HepG2 (cell line): ENCODE measurements around the gene TNXB. TPM values are rescaled to one million over a fixed set of nuclear protein-coding genes. Genes with fewer than 3 reads are reported as not detected.

Source experiments
- ASH2L ChIP-seq: fragments of 300-600, 200-600 bp; sonication (generic); IDR thresholded peaks from 2 replicates; pipeline ENCODE4 v1.7.0; 2017; ENCODE audit warnings: low read depth, mild to moderate bottlenecking, moderate library complexity, mixed read lengths, low read length; ENCODE audit not compliant: insufficient read length
- CENPT ChIP-seq: sonication (generic); formaldehyde crosslinking; IDR thresholded peaks from 2 replicates; pipeline ENCODE4 v1.8.0; 2022; ENCODE audit warnings: low read depth, mild to moderate bottlenecking, moderate library complexity, missing genetic modification reagents
- EEA1 ChIP-seq: sonication (generic); formaldehyde crosslinking; IDR thresholded peaks from 2 replicates; pipeline ENCODE4 v1.5.1; 2020; ENCODE audit warnings: mild to moderate bottlenecking, missing genetic modification reagents, borderline replicate concordance
- FOXK1 ChIP-seq: sonication (generic); formaldehyde crosslinking; IDR thresholded peaks from 2 replicates; pipeline ENCODE4 v1.4.0; 2020; ENCODE audit warnings: low read depth, missing genetic modification reagents, borderline replicate concordance
- GZF1 ChIP-seq: sonication (generic); formaldehyde crosslinking; IDR thresholded peaks from 2 replicates; pipeline ENCODE4 v1.5.1; 2020; ENCODE audit warnings: mild to moderate bottlenecking, missing genetic modification reagents
- HNF4G ChIP-seq, 2 experiments: sonication (generic) in 1 of 2; formaldehyde crosslinking in 1 of 2; IDR thresholded peaks; 2 replicates each; pipeline versions ENCODE4 v1.4.0 to v1.6.1; 2011 to 2020; ENCODE audit warnings: borderline replicate concordance in 2 of 2, low read depth in 2 of 2, mild to moderate bottlenecking in 2 of 2, low read length in 1 of 2, missing genetic modification reagents in 1 of 2, moderate library complexity in 1 of 2
- MAFF ChIP-seq: IDR thresholded peaks from 2 replicates; pipeline ENCODE4 v1.6.1; 2011; ENCODE audit warnings: low read depth, low read length, improper control_type of control experiment
- RBFOX2 ChIP-seq: fragments of 200-400 bp; formaldehyde crosslinking; IDR thresholded peaks from 2 replicates; pipeline ENCODE4 v1.6.1; 2017; ENCODE audit warnings: low read depth, mild to moderate bottlenecking, low read length
- SPEN ChIP-seq: sonication (generic); formaldehyde crosslinking; IDR thresholded peaks from 2 replicates; pipeline ENCODE4 v1.5.1; 2020; ENCODE audit warnings: low read depth, mild to moderate bottlenecking, missing genetic modification reagents
- ZC3H4 ChIP-seq: sonication (generic); formaldehyde crosslinking; IDR thresholded peaks from 2 replicates; pipeline ENCODE4 v1.4.0; 2020; ENCODE audit warnings: missing genetic modification reagents, borderline replicate concordance
- ZMAT3 ChIP-seq: sonication (generic); formaldehyde crosslinking; conservative IDR thresholded peaks from 2 replicates; pipeline ENCODE4 v1.7.0; 2021; ENCODE audit warnings: missing genetic modification reagents
- ZNF136 ChIP-seq: sonication (generic); formaldehyde crosslinking; IDR thresholded peaks from 2 replicates; pipeline ENCODE4 v1.8.1; 2022; ENCODE audit warnings: low read depth, mild to moderate bottlenecking, moderate library complexity, missing genetic modification reagents
- ZNF292 ChIP-seq: sonication (generic); formaldehyde crosslinking; IDR thresholded peaks from 2 replicates; pipeline ENCODE4 v1.8.1; 2022; ENCODE audit warnings: mild to moderate bottlenecking, low read depth, missing genetic modification reagents, borderline replicate concordance
- ZNF441 ChIP-seq: sonication (generic); formaldehyde crosslinking; IDR thresholded peaks from 2 replicates; pipeline ENCODE4 v1.7.0; 2021; ENCODE audit warnings: missing genetic modification reagents, borderline replicate concordance
- polyA plus RNA-seq, 8 experiments: library from polyadenylated mRNA; depleted of rRNA in 3 of 8; stranded (reverse) in 7 of 8; unstranded in 1 of 8; fragments of >200 nt; fragmentation: Illumina TruSeq in 4 of 8; extraction: Trizol in 4 of 8; gene quantifications; 2 replicates each; pipeline versions ENCODE4 v1.2.1 to v1.2.3, GENCODE V29; 2011 to 2016; ENCODE audit warnings: low read depth in 4 of 8, missing spikeins in 1 of 8, mixed read lengths in 1 of 8; ENCODE audit not compliant: insufficient read depth in 1 of 8
- total RNA-seq, 5 experiments: library from RNA; depleted of rRNA; stranded (reverse); fragments of >200 nt; fragmentation: Illumina TruSeq; extraction: Trizol; gene quantifications; 2 replicates each; pipeline ENCODE4 v1.2.3, GENCODE V29; 2016; ENCODE audit warnings: low read depth in 1 of 5
- TF ChIP-seq, protein P1 (sequence below), 2 experiments: sonication (generic) in 1 of 2; formaldehyde crosslinking in 1 of 2; IDR thresholded peaks; 2 replicates each; pipeline versions ENCODE4 v1.4.0 to v1.6.1; 2018 to 2020; ENCODE audit warnings: missing genetic modification reagents in 2 of 2, borderline replicate concordance in 1 of 2, low read depth in 1 of 2, mild to moderate bottlenecking in 1 of 2, missing biosample characterization in 1 of 2
- TF ChIP-seq, protein P2 (sequence below): sonication (generic); formaldehyde crosslinking; IDR thresholded peaks from 2 replicates; pipeline ENCODE4 v1.5.1; 2020; ENCODE audit warnings: missing genetic modification reagents, mild to moderate bottlenecking, borderline replicate concordance
- TF ChIP-seq, protein P3 (sequence below): sonication (generic); formaldehyde crosslinking; IDR thresholded peaks from 2 replicates; pipeline ENCODE4 v1.5.1; 2020; ENCODE audit warnings: mild to moderate bottlenecking, missing genetic modification reagents

Gene TNXB
- total and polyA plus RNA-seq, 2 of the 13 experiments (the other 11 are each of a cell fraction or from before 2014, with no cell fraction given): 1.6 to 2.7 TPM

DNA sequence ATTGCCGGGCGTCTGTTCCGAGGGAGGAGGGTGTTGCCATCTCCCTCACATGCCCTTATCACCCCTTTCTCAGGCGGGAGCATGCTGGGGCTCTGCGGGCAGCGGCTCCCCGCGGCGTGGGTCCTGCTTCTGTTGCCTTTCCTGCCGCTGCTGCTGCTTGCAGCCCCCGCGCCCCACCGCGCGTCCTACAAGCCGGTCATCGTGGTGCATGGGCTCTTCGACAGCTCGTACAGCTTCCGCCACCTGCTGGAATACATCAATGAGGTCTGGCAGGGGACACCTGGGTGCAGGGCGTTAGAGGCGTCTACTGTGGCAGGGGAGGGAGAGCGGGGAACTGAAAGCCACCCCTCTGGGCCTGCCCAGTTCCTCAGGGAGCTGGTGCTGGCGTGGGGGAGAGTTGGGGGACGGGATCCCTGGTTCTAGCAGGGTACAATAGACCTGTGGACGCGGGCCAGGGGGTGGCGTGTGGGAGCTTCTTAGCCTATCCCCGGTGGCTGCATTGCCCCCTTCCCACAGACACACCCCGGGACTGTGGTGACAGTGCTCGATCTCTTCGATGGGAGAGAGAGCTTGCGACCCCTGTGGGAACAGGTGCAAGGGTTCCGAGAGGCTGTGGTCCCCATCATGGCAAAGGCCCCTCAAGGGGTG is 45.5 kb upstream of the TNXB start (continued):
- TF ChIP-seq HNF4G (IDR thresholded peaks at IDR 0.05; ENCODE audit: borderline replicate concordance, low read depth, low read length) (no peak), HNF4G (CRISPR knock-in tag; IDR thresholded peaks at IDR 0.05; ENCODE audit: borderline replicate concordance, low read depth) (no peak), ZC3H4 (CRISPR knock-in tag) (no peak), RBFOX2 (peak; percentile 71), GZF1 (peak; percentile 92; the same call in 1 of the 2 replicates), MAFF (no peak), ZNF292 (CRISPR knock-in tag) (peak; percentile 83; the same call in 1 of the 2 replicates), EEA1 (CRISPR knock-in tag) (0 out of 2 replicates have a peak, but pooled peaks have one; percentile 6), ZMAT3 (CRISPR knock-in tag) (no peak; the same call in 1 of the 2 replicates), CENPT (0 out of 2 replicates have a peak, but pooled peaks have one; percentile 9), ASH2L (no peak), ZNF136 (CRISPR knock-in tag) (no peak), ZNF441 (0 out of 2 replicates have a peak, but pooled peaks have one; percentile 10), FOXK1 (CRISPR knock-in tag) (peak; percentile 67; the same call in 1 of the 2 replicates), SPEN (0 out of 2 replicates have a peak, but pooled peaks have one; percentile 8)
- TF ChIP-seq, protein P1, sequence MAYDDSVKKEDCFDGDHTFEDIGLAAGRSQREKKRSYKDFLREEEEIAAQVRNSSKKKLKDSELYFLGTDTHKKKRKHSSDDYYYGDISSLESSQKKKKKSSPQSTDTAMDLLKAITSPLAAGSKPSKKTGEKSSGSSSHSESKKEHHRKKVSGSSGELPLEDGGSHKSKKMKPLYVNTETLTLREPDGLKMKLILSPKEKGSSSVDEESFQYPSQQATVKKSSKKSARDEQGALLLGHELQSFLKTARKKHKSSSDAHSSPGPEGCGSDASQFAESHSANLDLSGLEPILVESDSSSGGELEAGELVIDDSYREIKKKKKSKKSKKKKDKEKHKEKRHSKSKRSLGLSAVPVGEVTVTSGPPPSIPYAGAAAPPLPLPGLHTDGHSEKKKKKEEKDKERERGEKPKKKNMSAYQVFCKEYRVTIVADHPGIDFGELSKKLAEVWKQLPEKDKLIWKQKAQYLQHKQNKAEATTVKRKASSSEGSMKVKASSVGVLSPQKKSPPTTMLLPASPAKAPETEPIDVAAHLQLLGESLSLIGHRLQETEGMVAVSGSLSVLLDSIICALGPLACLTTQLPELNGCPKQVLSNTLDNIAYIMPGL (CRISPR knock-in tag; IDR thresholded peaks at IDR 0.05; ENCODE audit: borderline replicate concordance in 1 of 2, low read depth in 1 of 2): peak; percentile 82 to 97
- TF ChIP-seq, protein P2, sequence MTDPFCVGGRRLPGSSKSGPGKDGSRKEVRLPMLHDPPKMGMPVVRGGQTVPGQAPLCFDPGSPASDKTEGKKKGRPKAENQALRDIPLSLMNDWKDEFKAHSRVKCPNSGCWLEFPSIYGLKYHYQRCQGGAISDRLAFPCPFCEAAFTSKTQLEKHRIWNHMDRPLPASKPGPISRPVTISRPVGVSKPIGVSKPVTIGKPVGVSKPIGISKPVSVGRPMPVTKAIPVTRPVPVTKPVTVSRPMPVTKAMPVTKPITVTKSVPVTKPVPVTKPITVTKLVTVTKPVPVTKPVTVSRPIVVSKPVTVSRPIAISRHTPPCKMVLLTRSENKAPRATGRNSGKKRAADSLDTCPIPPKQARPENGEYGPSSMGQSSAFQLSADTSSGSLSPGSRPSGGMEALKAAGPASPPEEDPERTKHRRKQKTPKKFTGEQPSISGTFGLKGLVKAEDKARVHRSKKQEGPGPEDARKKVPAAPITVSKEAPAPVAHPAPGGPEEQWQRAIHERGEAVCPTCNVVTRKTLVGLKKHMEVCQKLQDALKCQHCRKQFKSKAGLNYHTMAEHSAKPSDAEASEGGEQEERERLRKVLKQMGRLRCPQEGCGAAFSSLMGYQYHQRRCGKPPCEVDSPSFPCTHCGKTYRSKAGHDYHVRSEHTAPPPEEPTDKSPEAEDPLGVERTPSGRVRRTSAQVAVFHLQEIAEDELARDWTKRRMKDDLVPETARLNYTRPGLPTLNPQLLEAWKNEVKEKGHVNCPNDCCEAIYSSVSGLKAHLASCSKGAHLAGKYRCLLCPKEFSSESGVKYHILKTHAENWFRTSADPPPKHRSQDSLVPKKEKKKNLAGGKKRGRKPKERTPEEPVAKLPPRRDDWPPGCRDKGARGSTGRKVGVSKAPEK (CRISPR knock-in tag): peak; percentile 77; the same call in 1 of the 2 replicates
- TF ChIP-seq, protein P3, sequence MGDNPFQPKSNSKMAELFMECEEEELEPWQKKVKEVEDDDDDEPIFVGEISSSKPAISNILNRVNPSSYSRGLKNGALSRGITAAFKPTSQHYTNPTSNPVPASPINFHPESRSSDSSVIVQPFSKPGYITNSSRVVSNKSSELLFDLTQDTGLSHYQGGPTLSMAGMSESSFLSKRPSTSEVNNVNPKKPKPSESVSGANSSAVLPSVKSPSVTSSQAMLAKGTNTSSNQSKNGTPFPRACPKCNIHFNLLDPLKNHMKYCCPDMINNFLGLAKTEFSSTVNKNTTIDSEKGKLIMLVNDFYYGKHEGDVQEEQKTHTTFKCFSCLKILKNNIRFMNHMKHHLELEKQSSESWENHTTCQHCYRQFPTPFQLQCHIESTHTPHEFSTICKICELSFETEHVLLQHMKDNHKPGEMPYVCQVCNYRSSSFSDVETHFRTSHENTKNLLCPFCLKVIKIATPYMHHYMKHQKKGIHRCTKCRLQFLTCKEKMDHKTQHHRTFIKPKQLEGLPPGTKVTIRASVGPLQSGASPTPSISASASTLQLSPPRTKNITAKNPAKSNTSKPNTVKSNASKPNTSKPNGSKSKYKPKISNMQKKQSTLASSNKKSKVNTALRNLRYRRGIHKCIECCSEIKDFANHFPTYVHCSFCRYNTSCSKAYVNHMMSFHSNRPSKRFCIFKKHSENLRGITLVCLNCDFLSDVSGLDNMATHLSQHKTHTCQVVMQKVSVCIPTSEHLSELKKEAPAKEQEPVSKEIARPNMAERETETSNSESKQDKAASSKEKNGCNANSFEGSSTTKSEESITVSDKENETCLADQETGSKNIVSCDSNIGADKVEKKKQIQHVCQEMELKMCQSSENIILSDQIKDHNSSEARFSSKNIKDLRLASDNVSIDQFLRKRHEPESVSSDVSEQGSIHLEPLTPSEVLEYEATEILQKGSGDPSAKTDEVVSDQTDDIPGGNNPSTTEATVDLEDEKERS (CRISPR knock-in tag): peak; percentile 96
